ENCODE data around the gene KCNMA1. TPM values are rescaled to one million over a fixed set of nuclear protein-coding genes. Genes with fewer than 3 reads are reported as not detected.

The KCNMA1 gene
- total and polyA plus RNA-seq, 3 donors from 2014 or later = 13.6 to 36.1 (median 24.7) TPM

- no peak for DNase-seq
- H3K4me1 ChIP-seq = no peaks in the 10 kb centered on the region
- no peak overlapping the region for H3K4me3 ChIP-seq
- no peak for TF ChIP-seq CTCF (IDR thresholded peaks at IDR 0.05)
- TF ChIP-seq POLR2A (IDR thresholded peaks at IDR 0.05) = no peak
- H3K27ac ChIP-seq = no peak overlapping the region
- no peaks in the 10 kb centered on the region for H3K36me3 ChIP-seq (ENCODE audit: low read depth, missing control alignments)
- 18 to 42% methylated on average over 1 of the region's 1 CpG for WGBS, 2 donors
- no peaks in the 10 kb centered on the region for H3K27me3 ChIP-seq
- H3K9me3 ChIP-seq = no peaks in the 10 kb centered on the region
- intact Hi-C loops (cut with DNase I; ENCODE audit: low total_unique reads) = no loop called here
These were observed 687.3 kb downstream of the KCNMA1 start for GRCh38 chr10:76950354-76950753.

DNA sequence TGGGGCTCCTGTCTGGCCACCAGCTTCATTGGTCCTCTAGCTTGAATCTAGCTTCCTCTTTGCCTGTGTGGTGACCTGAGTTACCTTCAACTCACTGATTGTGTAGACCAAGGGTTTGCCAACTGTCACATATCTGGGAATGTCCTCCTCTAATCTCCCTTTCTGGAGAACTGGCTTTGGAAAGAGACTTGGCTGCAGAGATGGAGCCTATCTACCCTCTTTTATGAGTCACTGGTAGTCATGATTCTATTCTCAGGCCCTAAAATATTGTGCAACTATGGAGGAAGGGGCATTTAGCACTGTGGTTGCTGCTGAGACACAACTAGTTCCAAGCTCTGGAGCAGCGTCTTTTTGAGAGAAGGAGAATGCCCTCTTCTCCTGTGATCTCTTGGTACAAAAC, 691.3 kb downstream of the KCNMA1 start:
- H3K36me3 ChIP-seq (ENCODE audit: low read depth, missing control alignments) = no peaks in the 10 kb centered on the region
- no peaks in the 10 kb centered on the region for H3K9me3 ChIP-seq
- no peaks in the 10 kb centered on the region for H3K27me3 ChIP-seq
- 67 to 79% methylated on average over 1 of the region's 1 CpG for WGBS, 2 donors
- TF ChIP-seq CTCF (IDR thresholded peaks at IDR 0.05) (no peak), POLR2A (IDR thresholded peaks at IDR 0.05) (no peak)
- no peak overlapping the region for H3K4me3 ChIP-seq
- H3K4me1 ChIP-seq = peaks cover 3% of the 10 kb centered on the region
- no peak for DNase-seq
- H3K27ac ChIP-seq = no peak overlapping the region
- intact Hi-C loops (cut with DNase I; ENCODE audit: low total_unique reads) = no loop called here

- intact Hi-C loops (cut with DNase I; ENCODE audit: low total_unique reads) = no loop called here
- peaks cover 3% of the 10 kb centered on the region for H3K4me1 ChIP-seq
- H3K27me3 ChIP-seq = no peaks in the 10 kb centered on the region
- no peaks in the 10 kb centered on the region for H3K9me3 ChIP-seq
- no peak overlapping the region for H3K27ac ChIP-seq
- DNase-seq = no peak
- H3K4me3 ChIP-seq = no peak overlapping the region
- no peaks in the 10 kb centered on the region for H3K36me3 ChIP-seq (ENCODE audit: low read depth, missing control alignments)
- 83 to 89% methylated on average over 5 of the region's 5 CpGs for WGBS, 2 donors
- TF ChIP-seq CTCF (IDR thresholded peaks at IDR 0.05) = no peak
- TF ChIP-seq POLR2A (IDR thresholded peaks at IDR 0.05) = no peak
These were observed 692.4 kb downstream of the KCNMA1 start for GRCh38 chr10:76945166-76945565.

- TF ChIP-seq CTCF (IDR thresholded peaks at IDR 0.05) (no peak), POLR2A (IDR thresholded peaks at IDR 0.05) (no peak)
- no peak for DNase-seq
- Histone ChIP-seq H3K4me3 (no peak overlapping the region), H3K27ac (no peak overlapping the region), H3K4me1 (peaks cover 3% of the 10 kb centered on the region), H3K27me3 (no peaks in the 10 kb centered on the region), H3K36me3 (ENCODE audit: low read depth, missing control alignments) (no peaks in the 10 kb centered on the region), H3K9me3 (no peaks in the 10 kb centered on the region)
- 88 to 89% methylated on average over 6 to 7 of the region's 7 CpGs for WGBS, 2 donors
- intact Hi-C loops (cut with DNase I; ENCODE audit: low total_unique reads) = no loop called here
These were observed 693.0 kb downstream of the KCNMA1 start for GRCh38 chr10:76944640-76945039.

GRCh38 chr10:76942628-76943416, 694.8 kb downstream of the KCNMA1 start:
- intact Hi-C loops (cut with DNase I; ENCODE audit: low total_unique reads) = no loop called here
- no peaks in the 10 kb centered on the region for H3K27me3 ChIP-seq

More at GRCh38 chr10:76942628-76943416, 694.8 kb downstream of the KCNMA1 start:
- Histone ChIP-seq H3K9me3 (no peaks in the 10 kb centered on the region), H3K27ac (no peak overlapping the region), H3K4me3 (no peak overlapping the region), H3K4me1 (peaks cover 3% of the 10 kb centered on the region), H3K36me3 (ENCODE audit: low read depth, missing control alignments) (no peaks in the 10 kb centered on the region)
- 68 to 82% methylated on average over 3 to 8 of the region's 8 CpGs for WGBS, 2 donors
- no peak for DNase-seq
- TF ChIP-seq POLR2A (IDR thresholded peaks at IDR 0.05) (no peak), CTCF (IDR thresholded peaks at IDR 0.05) (no peak)
